ENCODE data around the gene PDPN.

- TF ChIP-seq, protein P1, sequence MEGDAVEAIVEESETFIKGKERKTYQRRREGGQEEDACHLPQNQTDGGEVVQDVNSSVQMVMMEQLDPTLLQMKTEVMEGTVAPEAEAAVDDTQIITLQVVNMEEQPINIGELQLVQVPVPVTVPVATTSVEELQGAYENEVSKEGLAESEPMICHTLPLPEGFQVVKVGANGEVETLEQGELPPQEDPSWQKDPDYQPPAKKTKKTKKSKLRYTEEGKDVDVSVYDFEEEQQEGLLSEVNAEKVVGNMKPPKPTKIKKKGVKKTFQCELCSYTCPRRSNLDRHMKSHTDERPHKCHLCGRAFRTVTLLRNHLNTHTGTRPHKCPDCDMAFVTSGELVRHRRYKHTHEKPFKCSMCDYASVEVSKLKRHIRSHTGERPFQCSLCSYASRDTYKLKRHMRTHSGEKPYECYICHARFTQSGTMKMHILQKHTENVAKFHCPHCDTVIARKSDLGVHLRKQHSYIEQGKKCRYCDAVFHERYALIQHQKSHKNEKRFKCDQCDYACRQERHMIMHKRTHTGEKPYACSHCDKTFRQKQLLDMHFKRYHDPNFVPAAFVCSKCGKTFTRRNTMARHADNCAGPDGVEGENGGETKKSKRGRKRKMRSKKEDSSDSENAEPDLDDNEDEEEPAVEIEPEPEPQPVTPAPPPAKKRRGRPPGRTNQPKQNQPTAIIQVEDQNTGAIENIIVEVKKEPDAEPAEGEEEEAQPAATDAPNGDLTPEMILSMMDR (IDR thresholded peaks at IDR 0.05), result no peak
- TF ChIP-seq POLR2A (IDR thresholded peaks at IDR 0.05), result no peak
- no peak for TF ChIP-seq POLR2AphosphoS5 (IDR thresholded peaks at IDR 0.05; ENCODE audit: insufficient read depth in 1 of 2, low read depth in 1 of 2)
These were observed 47.1 kb upstream of the PDPN start for GRCh38 chr1:13536571-13536970.

Data from vagina (tissue), 2 donors.